ENCODE data around the gene FBXO4.

The FBXO4 gene

DNA sequence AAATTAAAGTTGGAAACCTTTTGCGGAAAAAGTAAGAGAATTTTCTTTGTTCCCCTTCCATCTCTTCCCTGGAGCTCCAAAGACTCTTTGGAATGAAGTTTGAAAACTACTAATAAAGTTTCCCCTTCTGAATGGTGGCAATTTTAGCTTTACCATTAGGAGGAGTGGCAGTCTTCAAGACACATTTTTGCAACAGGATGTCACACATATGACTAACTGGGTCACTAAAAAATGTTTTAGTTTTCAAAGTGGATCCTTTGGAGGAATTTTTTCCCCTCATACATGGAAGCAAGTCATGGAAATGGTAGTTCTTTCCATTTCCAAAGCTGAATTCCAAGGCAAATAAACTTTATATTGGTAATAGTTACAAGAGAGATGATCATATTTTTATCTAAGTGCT, 15.6 kb downstream of the FBXO4 start:
- TF ChIP-seq ZNF48 (tag by site-specific recombination; IDR thresholded peaks at IDR 0.05) (no peak), ZNF202 (tag by site-specific recombination; IDR thresholded peaks at IDR 0.05; ENCODE audit: borderline replicate concordance) (no peak), ZNF280C (tag by site-specific recombination; IDR thresholded peaks at IDR 0.05) (no peak), ZSCAN4 (tag by site-specific recombination; IDR thresholded peaks at IDR 0.05) (no peak), ZXDB (tag by site-specific recombination; IDR thresholded peaks at IDR 0.05) (no peak), ZNF76 (tag by site-specific recombination; IDR thresholded peaks at IDR 0.05; ENCODE audit: borderline replicate concordance, low read depth) (no peak), ZNF121 (tag by site-specific recombination; IDR thresholded peaks at IDR 0.05) (no peak), KLF1 (tag by site-specific recombination; IDR thresholded peaks at IDR 0.05) (no peak), GLI2 (tag by site-specific recombination; IDR thresholded peaks at IDR 0.05; ENCODE audit: borderline replicate concordance, low read depth) (no peak), ZNF2 (tag by site-specific recombination; IDR thresholded peaks at IDR 0.05) (no peak), ZNF366 (tag by site-specific recombination; conservative IDR thresholded peaks at IDR 0.05) (no peak), ZNF184 (tag by site-specific recombination; IDR thresholded peaks at IDR 0.05) (no peak), ZNF423 (tag by site-specific recombination; IDR thresholded peaks at IDR 0.05) (no peak), CTCF (tag by site-specific recombination; IDR thresholded peaks at IDR 0.05) (no peak), GLI4 (tag by site-specific recombination; IDR thresholded peaks at IDR 0.05) (no peak), PRDM2 (tag by site-specific recombination; IDR thresholded peaks at IDR 0.05; ENCODE audit: borderline replicate concordance) (no peak), OVOL3 (tag by site-specific recombination; IDR thresholded peaks at IDR 0.05) (no peak), EGR2 (tag by site-specific recombination; IDR thresholded peaks at IDR 0.05; ENCODE audit: low read depth) (no peak)
- TF ChIP-seq, protein P1, sequence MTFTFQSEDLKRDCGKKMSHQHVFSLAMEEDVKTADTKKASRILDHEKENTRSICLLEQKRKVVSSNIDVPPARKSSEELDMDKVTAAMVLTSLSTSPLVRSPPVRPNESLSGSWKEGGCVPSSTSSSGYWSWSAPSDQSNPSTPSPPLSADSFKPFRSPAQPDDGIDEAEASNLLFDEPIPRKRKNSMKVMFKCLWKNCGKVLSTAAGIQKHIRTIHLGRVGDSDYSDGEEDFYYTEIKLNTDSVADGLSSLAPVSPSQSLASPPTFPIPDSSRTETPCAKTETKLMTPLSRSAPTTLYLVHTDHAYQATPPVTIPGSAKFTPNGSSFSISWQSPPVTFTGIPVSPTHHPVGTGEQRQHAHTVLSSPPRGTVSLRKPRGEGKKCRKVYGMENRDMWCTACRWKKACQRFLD (tag by site-specific recombination; IDR thresholded peaks at IDR 0.05): no peak
- TF ChIP-seq, protein P2, sequence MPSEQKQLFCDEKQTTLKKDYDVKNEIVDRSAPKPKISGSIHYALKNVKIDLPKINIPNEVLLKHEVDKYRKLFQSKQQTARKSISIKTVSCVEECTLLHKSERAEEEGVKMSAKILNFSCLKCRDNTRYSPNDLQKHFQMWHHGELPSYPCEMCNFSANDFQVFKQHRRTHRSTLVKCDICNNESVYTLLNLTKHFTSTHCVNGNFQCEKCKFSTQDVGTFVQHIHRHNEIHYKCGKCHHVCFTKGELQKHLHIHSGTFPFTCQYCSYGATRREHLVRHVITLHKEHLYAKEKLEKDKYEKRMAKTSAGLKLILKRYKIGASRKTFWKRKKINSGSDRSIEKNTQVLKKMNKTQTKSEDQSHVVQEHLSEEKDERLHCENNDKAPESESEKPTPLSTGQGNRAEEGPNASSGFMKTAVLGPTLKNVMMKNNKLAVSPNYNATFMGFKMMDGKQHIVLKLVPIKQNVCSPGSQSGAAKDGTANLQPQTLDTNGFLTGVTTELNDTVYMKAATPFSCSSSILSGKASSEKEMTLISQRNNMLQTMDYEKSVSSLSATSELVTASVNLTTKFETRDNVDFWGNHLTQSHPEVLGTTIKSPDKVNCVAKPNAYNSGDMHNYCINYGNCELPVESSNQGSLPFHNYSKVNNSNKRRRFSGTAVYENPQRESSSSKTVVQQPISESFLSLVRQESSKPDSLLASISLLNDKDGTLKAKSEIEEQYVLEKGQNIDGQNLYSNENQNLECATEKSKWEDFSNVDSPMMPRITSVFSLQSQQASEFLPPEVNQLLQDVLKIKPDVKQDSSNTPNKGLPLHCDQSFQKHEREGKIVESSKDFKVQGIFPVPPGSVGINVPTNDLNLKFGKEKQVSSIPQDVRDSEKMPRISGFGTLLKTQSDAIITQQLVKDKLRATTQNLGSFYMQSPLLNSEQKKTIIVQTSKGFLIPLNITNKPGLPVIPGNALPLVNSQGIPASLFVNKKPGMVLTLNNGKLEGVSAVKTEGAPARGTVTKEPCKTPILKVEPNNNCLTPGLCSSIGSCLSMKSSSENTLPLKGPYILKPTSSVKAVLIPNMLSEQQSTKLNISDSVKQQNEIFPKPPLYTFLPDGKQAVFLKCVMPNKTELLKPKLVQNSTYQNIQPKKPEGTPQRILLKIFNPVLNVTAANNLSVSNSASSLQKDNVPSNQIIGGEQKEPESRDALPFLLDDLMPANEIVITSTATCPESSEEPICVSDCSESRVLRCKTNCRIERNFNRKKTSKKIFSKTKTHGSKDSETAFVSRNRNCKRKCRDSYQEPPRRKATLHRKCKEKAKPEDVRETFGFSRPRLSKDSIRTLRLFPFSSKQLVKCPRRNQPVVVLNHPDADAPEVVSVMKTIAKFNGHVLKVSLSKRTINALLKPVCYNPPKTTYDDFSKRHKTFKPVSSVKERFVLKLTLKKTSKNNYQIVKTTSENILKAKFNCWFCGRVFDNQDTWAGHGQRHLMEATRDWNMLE (tag by site-specific recombination; conservative IDR thresholded peaks at IDR 0.05; ENCODE audit: low read depth): no peak
- H3K4me3 ChIP-seq (ENCODE audit: low read depth, low read length): no peak overlapping the region
- POLR2A ChIA-PET: no interaction called here
- H3K9me3 ChIP-seq (ENCODE audit: control insufficient read depth, insufficient read depth, low read depth, low read length): no peaks in the 10 kb centered on the region
- H3K36me3 ChIP-seq (ENCODE audit: control insufficient read depth in 2 of 2, insufficient read depth in 1 of 2, low read length in 2 of 2): peaks cover 0 to 3% of the 10 kb centered on the region in 2 experiments; a peak in 2 of 3 replicates
- CTCF ChIA-PET: interaction anchor here (0.7 to 0.9 kb wide), 2 partner anchors 64 to 967 kb away, joined by 3 read pairs; no protein-coding TSS in a partner anchor
- H3K4me1 ChIP-seq (ENCODE audit: control insufficient read depth, insufficient read depth, low read length): no peaks in the 10 kb centered on the region
- no peak overlapping the region for H3K27ac ChIP-seq (ENCODE audit: extremely low read depth, low read depth, low read length)

All from HEK293 (cell line).